K562 (cell line): ENCODE data around the gene NLRX1. TPM values are rescaled to one million over a fixed set of nuclear protein-coding genes. Genes with fewer than 3 reads are reported as not detected.
A peak's percentile ranks its signal among the peaks of the same experiment; 100 is the strongest.

ENCODE experiments used
- ATAC-seq: fragments of 200-7000 bp; cut with Tn5 transposase; 3 replicates; pipeline ENCODE4 v1.9.1; 2020; ENCODE audit warnings: moderate library complexity
- BruUV-seq: library from RNA; stranded (reverse); fragments of 400-500 nt; replicated peaks from 2 replicates; lab custom pipeline; 2021; lab: Mats Ljungman, UMichigan
- CTCF ChIA-PET: fragments of 300-600 bp; formaldehyde crosslinking; extraction: SDS; loops from one replicate; lab custom pipeline; 2021; ENCODE audit warnings: low intra/inter-chr PET ratio; lab: Yijun Ruan, JAX
- POLR2A ChIA-PET: fragments of 300-600, 350-650 bp; sonication (Branson Sonifier 250); formaldehyde crosslinking; extraction: SDS; loops from one replicate; lab custom pipeline; 2021; ENCODE audit warnings: antibody characterized with exemption, inconsistent platforms; lab: Yijun Ruan, JAX
- DNase-seq, 4 experiments: peaks; one replicate each; pipeline versions ENCODE4 v3.0.0 to v3.0.0-alpha.2; 2011 to 2018; ENCODE audit warnings: low spot score in 3 of 4, mixed read lengths in 3 of 4; ENCODE audit errors: extremely low read depth in 1 of 4
- FAIRE-seq: peaks from 2 replicates; lab custom pipeline; 2011; peaks lifted over from hg19 to GRCh38; lab: Jason Lieb, UNC
- H2AFZ ChIP-seq: 2 replicates; pipeline ENCODE4 v1.6.0; 2011; ENCODE audit warnings: low read depth, low read length, control low read depth, inconsistent platforms
- H3K27ac ChIP-seq: fragments of 200-600 bp; 3 replicates; pipeline ENCODE4 v1.8.0; 2011; ENCODE audit warnings: low read depth, mild to moderate bottlenecking, control low read depth, inconsistent platforms, low read length, moderate library complexity, mixed read lengths; ENCODE audit errors: extremely low read depth
- H3K27me3 ChIP-seq, 2 experiments: fragments of 300-600 bp in 1 of 2; 2 replicates in 1 of 2; 3 replicates in 1 of 2; pipeline versions ENCODE4 v1.6.0 to v1.8.0; 2011; ENCODE audit warnings: inconsistent platforms in 2 of 2, low read length in 2 of 2, mild to moderate bottlenecking in 1 of 2, mixed read lengths in 1 of 2, moderate library complexity in 1 of 2; ENCODE audit not compliant: control insufficient read depth in 2 of 2, insufficient read depth in 2 of 2
- H3K36me3 ChIP-seq: fragments of 300-600 bp; 3 replicates; pipeline ENCODE4 v1.8.0; 2011; ENCODE audit warnings: mild to moderate bottlenecking, low read length, inconsistent platforms; ENCODE audit not compliant: control insufficient read depth, insufficient read depth
- H3K4me1 ChIP-seq, 2 experiments: fragments of 200-600 bp in 1 of 2; replicated peaks in 1 of 2; 2 replicates in 1 of 2; 3 replicates in 1 of 2; pipeline versions ENCODE4 v1.5.1 to v1.8.0; 2011; ENCODE audit warnings: inconsistent platforms in 2 of 2, low read length in 2 of 2, mild to moderate bottlenecking in 1 of 2, mixed read lengths in 1 of 2, moderate library complexity in 1 of 2; ENCODE audit not compliant: control insufficient read depth in 2 of 2, insufficient read depth in 2 of 2
- H3K4me2 ChIP-seq: 2 replicates; pipeline ENCODE4 v1.6.1; 2011; ENCODE audit warnings: low read length, control low read depth, inconsistent platforms, mixed read lengths; ENCODE audit not compliant: insufficient read depth
- H3K4me3 ChIP-seq: fragments of 200-600 bp; sonication (generic), shearing (Covaris generic); 2 replicates; pipeline ENCODE4 v1.5.1; 2016; ENCODE audit warnings: control low read depth, inconsistent platforms
- H3K79me2 ChIP-seq: fragments of 200-600 bp; 3 replicates; pipeline ENCODE4 v1.8.0; 2011; ENCODE audit warnings: low read length, inconsistent platforms; ENCODE audit not compliant: control insufficient read depth, insufficient read depth
- H3K9ac ChIP-seq, 2 experiments: 2 replicates each; pipeline versions ENCODE4 v1.6.0 to v1.6.1; 2011; ENCODE audit warnings: low read depth in 2 of 2, low read length in 2 of 2, control low read depth in 1 of 2, inconsistent platforms in 1 of 2, mild to moderate bottlenecking in 1 of 2, mixed read lengths in 1 of 2; ENCODE audit not compliant: insufficient read depth in 1 of 2
- H3K9me1 ChIP-seq: one replicate; pipeline ENCODE4 v1.6.0; 2011; ENCODE audit warnings: inconsistent platforms, mild to moderate bottlenecking, low read length, moderate library complexity; ENCODE audit not compliant: control insufficient read depth, insufficient read depth
- H3K9me3 ChIP-seq: replicated peaks from 2 replicates; pipeline ENCODE4 v1.5.1; 2011; ENCODE audit warnings: low read depth, low read length, inconsistent platforms; ENCODE audit not compliant: control insufficient read depth, insufficient read depth
- H4K20me1 ChIP-seq: replicated peaks from 2 replicates; pipeline ENCODE4 v1.6.1; 2011; ENCODE audit warnings: low read length, inconsistent platforms, mixed read lengths; ENCODE audit not compliant: control insufficient read depth, insufficient read depth
- CREBBP ChIP-seq: IDR thresholded peaks from one replicate; pipeline ENCODE4 v1.6.1; 2012; ENCODE audit warnings: low read depth, mild to moderate bottlenecking, control low read depth, inconsistent platforms, low read length
- EHMT2 ChIP-seq: fragments of 450-650 bp; IDR thresholded peaks from 2 replicates; pipeline ENCODE4 v1.6.1; 2018; ENCODE audit warnings: antibody characterized with exemption
- MAFK ChIP-seq: IDR thresholded peaks from 2 replicates; pipeline ENCODE4 v1.6.1; 2011; ENCODE audit warnings: low read length, improper control_type of control experiment
- MCM5 ChIP-seq: fragments of 450-650 bp; IDR thresholded peaks from 2 replicates; pipeline ENCODE4 v1.6.1; 2016; ENCODE audit warnings: low read depth
- NFATC3 ChIP-seq: fragments of 450-650 bp; IDR thresholded peaks from 2 replicates; pipeline ENCODE4 v1.6.1; 2017; ENCODE audit warnings: mild to moderate bottlenecking
- NFYB ChIP-seq: IDR thresholded peaks from 2 replicates; pipeline ENCODE4 v1.6.1; 2011; ENCODE audit warnings: mild to moderate bottlenecking, moderate library complexity; ENCODE audit not compliant: insufficient read length; ENCODE audit errors: extremely low read depth
- RAD21 ChIP-seq, 2 experiments: fragments of 250-450 bp in 1 of 2; fragments of 450-650 bp in 1 of 2; sonication (Bioruptor Pico) in 1 of 2; formaldehyde crosslinking in 1 of 2; IDR thresholded peaks in 1 of 2; conservative IDR thresholded peaks in 1 of 2; 2 replicates each; pipeline versions ENCODE4 v1.4.0 to v1.8.0; 2020 to 2022; ENCODE audit warnings: mild to moderate bottlenecking in 2 of 2, moderate library complexity in 1 of 2
- RAD51 ChIP-seq: fragments of 450-650 bp; IDR thresholded peaks from 2 replicates; pipeline ENCODE4 v1.7.1; 2016; ENCODE audit warnings: low read depth, mild to moderate bottlenecking, borderline replicate concordance
- RFX1 ChIP-seq: fragments of 450-650 bp; IDR thresholded peaks from 2 replicates; pipeline ENCODE4 v1.6.1; 2016; ENCODE audit warnings: mild to moderate bottlenecking, moderate library complexity
- SMC3 ChIP-seq: conservative IDR thresholded peaks from 2 replicates; pipeline ENCODE4 v1.6.1; 2011; ENCODE audit warnings: low read depth, low read length, improper control_type of control experiment; ENCODE audit not compliant: insufficient read depth
- ZNF212 ChIP-seq: fragments of 450-650 bp; formaldehyde crosslinking; IDR thresholded peaks from 2 replicates; pipeline ENCODE4 v1.4.0; 2020; ENCODE audit warnings: mild to moderate bottlenecking
- ZNF217 ChIP-seq: sonication (generic); formaldehyde crosslinking; IDR thresholded peaks from 2 replicates; pipeline ENCODE4 v1.8.0; 2022; ENCODE audit warnings: mild to moderate bottlenecking, missing genetic modification reagents
- ZNF766 ChIP-seq: fragments of 200-800 bp; sonication (Bioruptor generic); conservative IDR thresholded peaks from 2 replicates; pipeline ENCODE4 v1.6.1; 2016; ENCODE audit warnings: missing genetic modification characterization, missing compliant biosample characterization
- WGBS: fragments of 100-300 bp; shearing (Covaris generic); methylation state at CpG from one replicate; pipeline ENCODE4 v1.1.6; 2016; ENCODE audit warnings: low coverage, mixed read lengths; ENCODE audit not compliant: insufficient coverage; ENCODE audit errors: missing lambda C conversion rate; 5-methylcytosine and 5-hydroxymethylcytosine counted together
- in situ Hi-C: fragments of 300-500 bp; cut with MboI; formaldehyde crosslinking; loops from 4 replicates; pipeline ENCODE4 v1.15.0; 2018; ENCODE audit warnings: inconsistent platforms, mixed read lengths
- intact Hi-C: fragments of 100-400 bp; cut with micrococcal nuclease; formaldehyde crosslinking; loops from 2 replicates; pipeline ENCODE4 v1.14.2; 2022
- polyA plus RNA-seq, 8 experiments: library from polyadenylated mRNA; depleted of rRNA in 4 of 8; stranded (reverse) in 5 of 8; unstranded in 3 of 8; fragments of >200 nt; fragmentation: Nextera tagmentation in 2 of 8; fragmentation: Illumina TruSeq in 1 of 8; extraction: Ambion mirVana in 2 of 8; extraction: Trizol in 1 of 8; gene quantifications; 2 replicates each; pipeline versions ENCODE4 v1.2.1 to v1.2.3, GENCODE V29; 2011 to 2014; ENCODE audit warnings: inconsistent platforms in 1 of 8, missing spikeins in 1 of 8
- total RNA-seq, 7 experiments: library from RNA; depleted of rRNA in 6 of 7; stranded (reverse); fragments of >200 nt in 6 of 7; fragmentation: Illumina TruSeq in 2 of 7; extraction: Trizol in 2 of 7; gene quantifications; 2 replicates each; pipeline versions ENCODE4 v1.2.1 to v1.2.3, GENCODE V29; 2011 to 2021; ENCODE audit warnings: low replicate concordance in 1 of 7
- TF ChIP-seq, protein P1 (sequence below), 2 experiments: IDR thresholded peaks in 1 of 2; conservative IDR thresholded peaks in 1 of 2; 2 replicates each; pipeline ENCODE4 v1.6.1; 2016; ENCODE audit warnings: low read depth in 2 of 2, mild to moderate bottlenecking in 1 of 2, missing compliant biosample characterization in 1 of 2, missing genetic modification characterization in 1 of 2, moderate library complexity in 1 of 2
- TF ChIP-seq, protein P2 (sequence below): fragments of 250-450 bp; sonication (Bioruptor Pico); IDR thresholded peaks from 2 replicates; pipeline ENCODE4 v1.6.1; 2021; ENCODE audit warnings: mild to moderate bottlenecking
- TF ChIP-seq, protein P3 (sequence below): sonication (generic); IDR thresholded peaks from 2 replicates; pipeline ENCODE4 v1.6.1; 2016

The NLRX1 gene
- total and polyA plus RNA-seq, 9 of the 15 experiments (the other 6 are each of a cell fraction or from before 2014, with no cell fraction given) = 0.04 to 2.3 (median 0.69) TPM

DNA sequence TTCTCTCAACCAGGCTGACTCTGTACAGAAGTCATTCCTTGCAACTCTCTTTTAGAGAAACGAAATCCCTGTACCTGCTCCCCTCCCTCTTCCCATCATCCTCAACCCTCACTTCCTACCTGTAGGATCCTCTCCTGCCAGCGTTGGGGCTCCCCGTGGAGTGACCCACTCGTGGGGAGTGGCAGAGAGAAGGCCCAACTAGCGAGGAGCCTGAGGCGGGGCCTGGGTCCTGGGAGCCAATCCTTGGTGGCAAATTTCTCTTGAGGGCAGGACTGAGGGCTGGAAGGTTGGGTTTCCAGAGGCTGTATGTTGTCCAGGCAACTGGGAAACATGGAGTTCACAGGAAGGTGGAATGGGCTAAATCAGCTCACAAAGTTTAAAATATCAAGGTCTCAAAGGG is 27.2 kb downstream of the NLRX1 start (continued):
- TF ChIP-seq, protein P1, sequence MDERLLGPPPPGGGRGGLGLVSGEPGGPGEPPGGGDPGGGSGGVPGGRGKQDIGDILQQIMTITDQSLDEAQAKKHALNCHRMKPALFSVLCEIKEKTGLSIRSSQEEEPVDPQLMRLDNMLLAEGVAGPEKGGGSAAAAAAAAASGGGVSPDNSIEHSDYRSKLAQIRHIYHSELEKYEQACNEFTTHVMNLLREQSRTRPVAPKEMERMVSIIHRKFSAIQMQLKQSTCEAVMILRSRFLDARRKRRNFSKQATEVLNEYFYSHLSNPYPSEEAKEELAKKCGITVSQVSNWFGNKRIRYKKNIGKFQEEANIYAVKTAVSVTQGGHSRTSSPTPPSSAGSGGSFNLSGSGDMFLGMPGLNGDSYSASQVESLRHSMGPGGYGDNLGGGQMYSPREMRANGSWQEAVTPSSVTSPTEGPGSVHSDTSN (CRISPR knock-in tag; IDR thresholded peaks at IDR 0.05; ENCODE audit: low read depth) = peak; percentile 49; the same call in 1 of the 2 replicates
- TF ChIP-seq, protein P1 (tag; conservative IDR thresholded peaks at IDR 0.05; ENCODE audit: low read depth) = peak; percentile 72
- TF ChIP-seq NFYB = peak; percentile 17

DNA sequence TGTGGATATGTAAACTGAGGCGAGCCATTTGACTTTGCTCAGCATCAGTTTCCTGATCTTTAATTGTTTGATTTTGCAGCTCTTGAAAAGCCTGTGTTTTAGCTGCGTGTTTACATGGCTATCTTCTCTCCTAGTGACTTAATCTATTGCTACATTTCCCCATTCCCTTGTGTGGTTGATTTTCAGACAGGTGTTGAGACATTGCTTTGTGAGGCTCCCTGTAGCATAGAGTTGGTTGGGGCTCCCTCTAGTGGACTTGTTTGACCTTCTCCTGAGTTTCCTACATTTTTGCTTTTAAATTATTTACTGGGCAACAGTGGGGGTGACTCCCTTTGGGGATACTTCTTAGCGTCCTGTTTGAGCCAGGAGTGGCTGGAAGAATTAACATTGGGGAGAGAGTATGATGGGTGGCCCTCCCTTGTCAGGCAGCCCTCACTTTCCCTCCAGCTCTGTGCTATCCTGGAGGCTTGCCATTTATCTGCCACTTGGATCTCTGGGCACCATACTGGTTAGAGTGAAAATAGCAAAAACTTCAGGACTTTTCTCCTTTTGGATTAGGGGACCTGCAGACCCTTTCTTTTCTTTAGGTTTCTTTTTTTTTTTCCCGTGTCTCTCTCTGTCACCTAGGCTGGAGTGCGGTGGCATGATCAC is 28.4 kb downstream of the NLRX1 start:
- DNase-seq (peak; percentile 73 to 88 (median 77)), ATAC-seq (peak; percentile 95), FAIRE-seq (peak; percentile 91)
- H3K4me3 ChIP-seq = no peak overlapping the region
- H3K27ac ChIP-seq = no peak overlapping the region
- H3K9ac ChIP-seq = no peak overlapping the region
- no peaks in the 10 kb centered on the region for H3K27me3 ChIP-seq
- H3K4me2 ChIP-seq = no peak overlapping the region
- no peaks in the 10 kb centered on the region for H3K9me1 ChIP-seq
- intact Hi-C loops (loop anchor here (1.0 kb wide), 2 partner anchors 52 to 93 kb away; no protein-coding TSS in a partner anchor), in situ Hi-C loops (loop anchor here (5.0 kb wide), 1 partner anchor 95 kb away; the partner anchor contains the start of gene DPAGT1)
- H4K20me1 ChIP-seq = no peaks in the 10 kb centered on the region
- ChIA-PET POLR2A (interaction anchor here (1.0 to 1.3 kb wide), 5 partner anchors 15 to 278 kb away, joined by 3 to 7 read pairs (median 5); partner anchors contain the start of gene DPAGT1), CTCF (interaction anchor here (0.5 to 1.3 kb wide), 5 partner anchors 39 to 102 kb away, joined by 3 to 6 read pairs (median 3); partner anchors contain the start of genes C2CD2L and DPAGT1)
- BruUV-seq = no TSS peak
- WGBS = 43% methylated on average over 5 of the region's 5 CpGs
- no peaks in the 10 kb centered on the region for H3K79me2 ChIP-seq
- peaks cover 0 to 3% of the 10 kb centered on the region in 2 experiments; a peak in 2 of 5 replicates for H3K4me1 ChIP-seq
- no peaks in the 10 kb centered on the region for H3K9me3 ChIP-seq
- peak overlapping the region; percentile 76 for H2AFZ ChIP-seq
- H3K36me3 ChIP-seq = no peaks in the 10 kb centered on the region
- no peak for TF ChIP-seq EHMT2
- TF ChIP-seq, protein P2, sequence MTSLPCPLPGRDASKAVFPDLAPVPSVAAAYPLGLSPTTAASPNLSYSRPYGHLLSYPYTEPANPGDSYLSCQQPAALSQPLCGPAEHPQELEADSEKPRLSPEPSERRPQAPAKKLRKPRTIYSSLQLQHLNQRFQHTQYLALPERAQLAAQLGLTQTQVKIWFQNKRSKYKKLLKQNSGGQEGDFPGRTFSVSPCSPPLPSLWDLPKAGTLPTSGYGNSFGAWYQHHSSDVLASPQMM (CRISPR knock-in tag) = no peak
- TF ChIP-seq MCM5 = no peak
- TF ChIP-seq ZNF212 (CRISPR knock-in tag) = no peak
- TF ChIP-seq MAFK = peak; percentile 11; the same call in 1 of the 2 replicates
- peak; percentile 86 for TF ChIP-seq ZNF766 (CRISPR knock-in tag)
- TF ChIP-seq SMC3 = peak; percentile 82
- 0 out of 2 replicates have a peak, but pooled peaks have one; percentile 33 for TF ChIP-seq NFATC3
- TF ChIP-seq ZNF217 (CRISPR knock-in tag) = no peak
- no peak for TF ChIP-seq RAD51
- TF ChIP-seq, protein P3, sequence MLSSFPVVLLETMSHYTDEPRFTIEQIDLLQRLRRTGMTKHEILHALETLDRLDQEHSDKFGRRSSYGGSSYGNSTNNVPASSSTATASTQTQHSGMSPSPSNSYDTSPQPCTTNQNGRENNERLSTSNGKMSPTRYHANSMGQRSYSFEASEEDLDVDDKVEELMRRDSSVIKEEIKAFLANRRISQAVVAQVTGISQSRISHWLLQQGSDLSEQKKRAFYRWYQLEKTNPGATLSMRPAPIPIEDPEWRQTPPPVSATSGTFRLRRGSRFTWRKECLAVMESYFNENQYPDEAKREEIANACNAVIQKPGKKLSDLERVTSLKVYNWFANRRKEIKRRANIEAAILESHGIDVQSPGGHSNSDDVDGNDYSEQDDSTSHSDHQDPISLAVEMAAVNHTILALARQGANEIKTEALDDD = peak; percentile 39; the same call in 1 of the 2 replicates
- peak; percentile 89 to 94 for TF ChIP-seq RAD21 (CRISPR knock-in tag; conservative IDR thresholded peaks at IDR 0.05 in 1 of 2, IDR thresholded peaks at IDR 0.05 in 1 of 2)
- peak; percentile 11; the same call in 1 of the 2 replicates for TF ChIP-seq RFX1
- no peak for TF ChIP-seq CREBBP
